A549 (cell line): ENCODE measurements around the gene SINHCAF. TPM values are rescaled to one million over a fixed set of nuclear protein-coding genes. Genes with fewer than 3 reads are reported as not detected.
A peak's percentile ranks its signal among the peaks of the same experiment; 100 is the strongest.

ENCODE experiments used
- ATAC-seq, 2 experiments: fragments of 200-7000 bp in 1 of 2; fragments of >200 bp in 1 of 2; cut with Nextera tagmentation in 1 of 2; cut with Tn5 transposase in 1 of 2; 3 replicates each; pipeline versions ENCODE4 v1.8.0 to v1.9.1; 2018 to 2020; ENCODE audit warnings: mild to moderate bottlenecking in 1 of 2, moderate library complexity in 1 of 2
- CTCF ChIA-PET: fragments of 300-600 bp; sonication (Branson Sonifier 250); formaldehyde crosslinking; extraction: SDS; loops from one replicate; lab custom pipeline; 2021; ENCODE audit warnings: antibody characterized with exemption, inconsistent platforms; lab: Yijun Ruan, JAX
- POLR2A ChIA-PET: fragments of 350-600 bp; formaldehyde crosslinking; extraction: SDS; loops from one replicate; lab custom pipeline; 2021; ENCODE audit warnings: antibody characterized with exemption, inconsistent platforms; lab: Yijun Ruan, JAX
- DNase-seq, 2 experiments: peaks; one replicate each; pipeline versions ENCODE4 v3.0.0 to v3.0.0-alpha.2; 2011 to 2016; ENCODE audit warnings: low read depth in 1 of 2, low spot score in 1 of 2
- FAIRE-seq: peaks from 2 replicates; lab custom pipeline; 2011; peaks lifted over from hg19 to GRCh38; lab: Jason Lieb, UNC
- H3K27ac ChIP-seq, 2 experiments: fragments of >200 bp; sonication (Bioruptor Twin); formaldehyde crosslinking; 3 replicates each; pipeline ENCODE4 v1.5.1; 2016 to 2017
- H3K4me1 ChIP-seq: fragments of >200 bp; sonication (Bioruptor Twin); formaldehyde crosslinking; 3 replicates; pipeline ENCODE4 v1.6.1; 2016
- H3K4me2 ChIP-seq: fragments of >200 bp; sonication (Bioruptor Twin); formaldehyde crosslinking; 3 replicates; pipeline ENCODE4 v1.6.1; 2016
- H3K4me3 ChIP-seq: fragments of >200 bp; sonication (Bioruptor Twin); formaldehyde crosslinking; 3 replicates; pipeline ENCODE4 v1.5.1; 2016
- H3K9me3 ChIP-seq: fragments of >200 bp; sonication (Bioruptor Twin); formaldehyde crosslinking; 3 replicates; pipeline ENCODE4 v1.6.1; 2016
- BHLHE40 ChIP-seq: IDR thresholded peaks from 2 replicates; pipeline ENCODE4 v1.6.1; 2012; ENCODE audit warnings: low read depth, low read length, inconsistent platforms
- EHF ChIP-seq: fragments of 250-450 bp; sonication (Bioruptor Pico); IDR thresholded peaks from 2 replicates; pipeline ENCODE4 v1.5.0; 2020; ENCODE audit warnings: mild to moderate bottlenecking
- EHMT2 ChIP-seq: fragments of 200-600 bp; sonication (generic); IDR thresholded peaks from 2 replicates; pipeline ENCODE4 v1.6.1; 2016; ENCODE audit warnings: antibody characterized with exemption, low read depth, mild to moderate bottlenecking, moderate library complexity
- EP300 ChIP-seq, 2 experiments: fragments of >200 bp; sonication (Bioruptor Twin); formaldehyde crosslinking; IDR thresholded peaks; 2 replicates in 1 of 2; 3 replicates in 1 of 2; pipeline ENCODE4 v1.6.1; 2016 to 2017
- ESRRA ChIP-seq: fragments of 150-350 bp; IDR thresholded peaks from 2 replicates; pipeline ENCODE4 v1.6.1; 2014; ENCODE audit warnings: mild to moderate bottlenecking, low read length, borderline replicate concordance
- FOSL2 ChIP-seq, 2 experiments: fragments of 450-650 bp in 1 of 2; fragments of >200 bp in 1 of 2; sonication (Bioruptor Twin) in 1 of 2; formaldehyde crosslinking; IDR thresholded peaks; 2 replicates each; pipeline versions ENCODE4 v1.5.0 to v1.6.1; 2016 to 2020; ENCODE audit warnings: mild to moderate bottlenecking in 1 of 2, moderate library complexity in 1 of 2
- HEYL ChIP-seq: fragments of 250-450 bp; sonication (Bioruptor Pico); IDR thresholded peaks from 2 replicates; pipeline ENCODE4 v1.8.0; 2021; ENCODE audit warnings: mild to moderate bottlenecking, moderate library complexity
- JUN ChIP-seq, 2 experiments: fragments of >200 bp; sonication (Bioruptor Twin); formaldehyde crosslinking; IDR thresholded peaks; 2 replicates in 1 of 2; 3 replicates in 1 of 2; pipeline ENCODE4 v1.6.1; 2016 to 2017
- KDM5A ChIP-seq: fragments of 200-600 bp; sonication (generic); IDR thresholded peaks from 2 replicates; pipeline ENCODE4 v1.6.1; 2016; ENCODE audit warnings: antibody characterized with exemption, mild to moderate bottlenecking
- NFE2L2 ChIP-seq: fragments of 150-350 bp; conservative IDR thresholded peaks from 2 replicates; pipeline ENCODE4 v1.6.1; 2014; ENCODE audit warnings: low read length
- POLR2A ChIP-seq: IDR thresholded peaks from 2 replicates; pipeline ENCODE4 v1.6.1; 2012; ENCODE audit warnings: mild to moderate bottlenecking, low read length
- POLR2AphosphoS2 ChIP-seq: conservative IDR thresholded peaks from 2 replicates; pipeline ENCODE4 v1.6.1; 2012; ENCODE audit warnings: low read length, improper control_type of control experiment, inconsistent platforms
- RNF2 ChIP-seq: fragments of 200-600 bp; sonication (generic); IDR thresholded peaks from 2 replicates; pipeline ENCODE4 v1.6.1; 2016; ENCODE audit warnings: low read depth, mild to moderate bottlenecking, antibody characterized with exemption, moderate library complexity, borderline replicate concordance
- ZFP36 ChIP-seq: fragments of 450-650 bp; IDR thresholded peaks from 2 replicates; pipeline ENCODE4 v1.6.1; 2014; ENCODE audit warnings: borderline replicate concordance; ENCODE audit not compliant: partially characterized antibody
- WGBS: methylation state at CpG from one replicate; pipeline ENCODE4 v1.1.6; 2017; ENCODE audit errors: missing lambda C conversion rate; 5-methylcytosine and 5-hydroxymethylcytosine counted together
- polyA plus RNA-seq, 4 experiments: library from polyadenylated mRNA; depleted of rRNA in 3 of 4; stranded (reverse); fragments of >200 nt; fragmentation: RNase III in 1 of 4; extraction: RNeasy Plus Mini Kit Qiagen cat#74134 plus additional on column Dnase treatment in 1 of 4; gene quantifications; 2 replicates in 3 of 4; 3 replicates in 1 of 4; pipeline ENCODE4 v1.2.3, GENCODE V29; 2011 to 2017
- TF ChIP-seq, protein P1 (sequence below): fragments of >200 bp; sonication (Bioruptor Twin); formaldehyde crosslinking; IDR thresholded peaks from 2 replicates; pipeline ENCODE4 v1.6.1; 2016
- TF ChIP-seq, protein P2 (sequence below): fragments of 200-600 bp; sonication (generic); IDR thresholded peaks from 2 replicates; pipeline ENCODE4 v1.6.1; 2016; ENCODE audit warnings: antibody characterized with exemption, mild to moderate bottlenecking, moderate library complexity
- TF ChIP-seq, protein P3 (sequence below): IDR thresholded peaks from 2 replicates; pipeline ENCODE4 v1.6.1; 2012
- TF ChIP-seq, protein P4 (sequence below): fragments of >200 bp; sonication (Bioruptor Twin); formaldehyde crosslinking; IDR thresholded peaks from 3 replicates; pipeline ENCODE4 v1.5.1; 2016

SINHCAF gene
- polyA plus RNA-seq, 2 of the 4 experiments (the other 2 are of a cell fraction): 38.8 to 106 TPM

DNA sequence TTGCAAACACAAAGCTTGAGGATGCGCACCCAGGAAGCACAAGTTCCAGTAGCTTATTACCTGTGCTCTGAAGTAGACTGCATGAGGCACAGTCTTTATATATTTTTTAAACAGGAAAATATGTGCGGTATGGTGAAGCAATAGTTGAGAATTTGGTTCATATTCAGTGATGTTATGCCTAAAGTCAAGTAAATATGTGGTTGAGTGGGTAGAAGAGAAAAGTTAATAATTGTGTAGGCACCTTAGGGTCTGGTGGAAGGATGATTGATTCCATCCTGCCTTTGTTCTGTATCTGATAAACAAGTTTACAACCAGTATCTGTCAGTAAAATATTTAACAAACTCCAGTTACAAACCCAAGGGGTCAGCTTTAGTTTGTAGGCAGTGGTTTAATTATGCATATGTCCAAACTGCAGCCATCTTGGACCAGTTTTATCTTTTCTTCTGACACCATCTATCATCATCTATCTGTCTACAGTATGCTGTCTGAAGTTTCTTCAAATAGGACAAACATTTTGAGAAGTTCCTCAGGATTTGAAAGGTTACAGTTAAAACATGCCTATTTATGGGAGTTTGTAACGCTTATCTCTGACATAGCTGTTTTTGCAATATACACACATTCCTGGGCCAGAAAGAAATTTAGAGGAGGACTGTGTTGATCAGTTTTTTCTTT is 10.8 kb downstream of the SINHCAF start:
- CTCF ChIA-PET: interaction anchor here (1.1 kb wide), 1 partner anchor 44 kb away, joined by 3 read pairs; no protein-coding TSS in a partner anchor
- H3K4me2 ChIP-seq: peak overlapping the region; percentile 90; the same call in 1 of the 3 replicates
- no peak for FAIRE-seq
- no peak overlapping the region for H3K27ac ChIP-seq
- peaks cover 50% of the 10 kb centered on the region for H3K4me1 ChIP-seq
- POLR2A ChIA-PET: no interaction called here
- H3K9me3 ChIP-seq: no peaks in the 10 kb centered on the region
- H3K4me3 ChIP-seq: no peak overlapping the region
- DNase-seq: no peak
- no peak for ATAC-seq
- TF ChIP-seq RNF2: no peak
- TF ChIP-seq EHF: no peak
- no peak for TF ChIP-seq POLR2AphosphoS2
- TF ChIP-seq, protein P1, sequence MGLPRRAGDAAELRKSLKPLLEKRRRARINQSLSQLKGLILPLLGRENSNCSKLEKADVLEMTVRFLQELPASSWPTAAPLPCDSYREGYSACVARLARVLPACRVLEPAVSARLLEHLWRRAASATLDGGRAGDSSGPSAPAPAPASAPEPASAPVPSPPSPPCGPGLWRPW: no peak
- TF ChIP-seq, protein P2, sequence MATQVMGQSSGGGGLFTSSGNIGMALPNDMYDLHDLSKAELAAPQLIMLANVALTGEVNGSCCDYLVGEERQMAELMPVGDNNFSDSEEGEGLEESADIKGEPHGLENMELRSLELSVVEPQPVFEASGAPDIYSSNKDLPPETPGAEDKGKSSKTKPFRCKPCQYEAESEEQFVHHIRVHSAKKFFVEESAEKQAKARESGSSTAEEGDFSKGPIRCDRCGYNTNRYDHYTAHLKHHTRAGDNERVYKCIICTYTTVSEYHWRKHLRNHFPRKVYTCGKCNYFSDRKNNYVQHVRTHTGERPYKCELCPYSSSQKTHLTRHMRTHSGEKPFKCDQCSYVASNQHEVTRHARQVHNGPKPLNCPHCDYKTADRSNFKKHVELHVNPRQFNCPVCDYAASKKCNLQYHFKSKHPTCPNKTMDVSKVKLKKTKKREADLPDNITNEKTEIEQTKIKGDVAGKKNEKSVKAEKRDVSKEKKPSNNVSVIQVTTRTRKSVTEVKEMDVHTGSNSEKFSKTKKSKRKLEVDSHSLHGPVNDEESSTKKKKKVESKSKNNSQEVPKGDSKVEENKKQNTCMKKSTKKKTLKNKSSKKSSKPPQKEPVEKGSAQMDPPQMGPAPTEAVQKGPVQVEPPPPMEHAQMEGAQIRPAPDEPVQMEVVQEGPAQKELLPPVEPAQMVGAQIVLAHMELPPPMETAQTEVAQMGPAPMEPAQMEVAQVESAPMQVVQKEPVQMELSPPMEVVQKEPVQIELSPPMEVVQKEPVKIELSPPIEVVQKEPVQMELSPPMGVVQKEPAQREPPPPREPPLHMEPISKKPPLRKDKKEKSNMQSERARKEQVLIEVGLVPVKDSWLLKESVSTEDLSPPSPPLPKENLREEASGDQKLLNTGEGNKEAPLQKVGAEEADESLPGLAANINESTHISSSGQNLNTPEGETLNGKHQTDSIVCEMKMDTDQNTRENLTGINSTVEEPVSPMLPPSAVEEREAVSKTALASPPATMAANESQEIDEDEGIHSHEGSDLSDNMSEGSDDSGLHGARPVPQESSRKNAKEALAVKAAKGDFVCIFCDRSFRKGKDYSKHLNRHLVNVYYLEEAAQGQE: no peak
- no peak for TF ChIP-seq EHMT2
- TF ChIP-seq, protein P3, sequence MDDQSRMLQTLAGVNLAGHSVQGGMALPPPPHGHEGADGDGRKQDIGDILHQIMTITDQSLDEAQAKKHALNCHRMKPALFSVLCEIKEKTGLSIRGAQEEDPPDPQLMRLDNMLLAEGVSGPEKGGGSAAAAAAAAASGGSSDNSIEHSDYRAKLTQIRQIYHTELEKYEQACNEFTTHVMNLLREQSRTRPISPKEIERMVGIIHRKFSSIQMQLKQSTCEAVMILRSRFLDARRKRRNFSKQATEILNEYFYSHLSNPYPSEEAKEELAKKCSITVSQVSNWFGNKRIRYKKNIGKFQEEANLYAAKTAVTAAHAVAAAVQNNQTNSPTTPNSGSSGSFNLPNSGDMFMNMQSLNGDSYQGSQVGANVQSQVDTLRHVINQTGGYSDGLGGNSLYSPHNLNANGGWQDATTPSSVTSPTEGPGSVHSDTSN: no peak
- TF ChIP-seq ESRRA: no peak
- WGBS: 89% methylated on average over 3 of the region's 3 CpGs

DNA sequence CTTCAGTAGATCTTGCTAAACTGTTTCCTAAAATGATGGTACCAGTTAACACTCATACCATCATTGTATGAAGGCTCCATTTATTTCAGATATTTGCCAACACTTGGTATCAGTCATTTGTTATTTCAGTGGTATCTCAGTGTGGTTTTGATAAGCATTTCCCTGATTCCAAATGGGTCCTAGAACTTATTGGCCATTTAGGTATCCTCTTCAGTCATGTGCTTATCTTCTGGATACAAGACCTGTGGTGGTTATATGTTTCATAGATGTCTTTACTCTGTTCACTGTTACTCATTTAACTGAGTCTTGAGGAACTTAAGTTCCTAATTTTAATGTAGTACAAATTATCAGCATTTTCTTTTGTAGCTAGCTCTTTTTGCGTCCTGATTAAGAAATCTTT is 13.5 kb downstream of the SINHCAF start:
- POLR2A ChIA-PET: no interaction called here
- DNase-seq (no peak), ATAC-seq (no peak), FAIRE-seq (no peak)
- Histone ChIP-seq H3K9me3 (no peaks in the 10 kb centered on the region), H3K4me3 (no peak overlapping the region), H3K4me2 (no peak overlapping the region), H3K27ac (no peak overlapping the region), H3K4me1 (peaks cover 40% of the 10 kb centered on the region)
- CTCF ChIA-PET: no interaction called here
- TF ChIP-seq BHLHE40: no peak
- no peak for TF ChIP-seq POLR2A
- no peak for TF ChIP-seq EHMT2
- TF ChIP-seq, protein P1: no peak
- WGBS: 96% methylated on average over 1 of the region's 1 CpG

DNA sequence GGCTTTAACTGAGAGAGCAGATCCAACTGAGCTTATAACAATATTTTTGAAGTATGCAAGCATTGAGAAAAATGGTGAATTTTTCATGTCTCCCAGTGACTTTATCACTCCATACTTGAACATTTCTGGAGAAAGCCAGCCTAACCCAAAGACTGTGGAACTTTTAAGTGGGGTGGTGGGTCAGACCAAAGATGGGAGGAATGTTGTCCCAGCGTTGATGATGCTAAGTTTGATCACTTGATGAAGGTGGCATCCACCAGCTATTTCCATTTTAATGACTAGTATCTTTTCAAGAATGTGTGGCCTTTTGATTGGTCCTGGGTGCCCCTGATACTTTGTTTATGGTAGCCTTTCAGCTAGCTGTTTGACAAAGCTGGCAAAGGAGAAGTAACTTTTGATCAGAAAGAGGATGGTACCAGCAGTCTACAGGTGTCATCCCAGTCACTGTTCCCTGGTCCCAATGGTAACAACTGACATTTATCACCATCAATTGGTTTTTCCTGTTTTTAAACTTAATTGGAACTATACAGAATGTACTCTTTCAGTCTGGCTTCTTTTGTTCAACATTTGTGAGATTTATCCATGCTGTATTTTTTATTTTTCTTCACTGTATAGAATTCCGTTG is 14.2 kb downstream of the SINHCAF start:
- WGBS: 100% methylated on average over 2 of the region's 2 CpGs
- DNase-seq (no peak), FAIRE-seq (no peak), ATAC-seq (no peak)
- ChIA-PET POLR2A (no interaction called here), CTCF (no interaction called here)
- Histone ChIP-seq H3K27ac (no peak overlapping the region), H3K4me1 (peaks cover 38% of the 10 kb centered on the region), H3K4me3 (no peak overlapping the region), H3K4me2 (no peak overlapping the region), H3K9me3 (no peaks in the 10 kb centered on the region)
- TF ChIP-seq EP300 (IDR thresholded peaks at IDR 0.05): 0 out of 5 replicates have a peak, but pooled peaks of 1 of the 2 experiments have one; percentile 18
- TF ChIP-seq KDM5A: no peak

DNA sequence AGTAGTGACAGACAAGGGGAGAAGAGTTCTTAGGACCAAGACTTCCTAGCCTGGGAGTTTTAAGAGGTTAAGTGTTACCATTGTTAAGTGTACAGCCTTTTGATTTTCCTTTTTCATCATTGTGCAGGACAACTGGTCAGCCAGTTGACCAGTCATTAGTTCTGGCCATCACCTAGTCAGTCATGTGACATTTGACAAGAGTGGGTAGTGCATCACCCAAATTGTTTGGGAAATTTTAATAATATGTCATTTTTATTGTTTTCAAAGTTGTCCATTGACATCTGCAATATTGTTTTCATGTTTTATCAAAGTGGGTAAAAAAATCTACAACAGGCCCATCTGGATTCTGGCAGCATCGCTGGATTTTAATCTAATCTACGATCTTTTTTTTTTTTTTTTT is 15.5 kb downstream of the SINHCAF start:
- ATAC-seq (no peak), DNase-seq (no peak), FAIRE-seq (no peak)
- no peak overlapping the region for H3K4me2 ChIP-seq
- ChIA-PET CTCF (no interaction called here), POLR2A (no interaction called here)
- H3K9me3 ChIP-seq: no peaks in the 10 kb centered on the region
- peaks cover 25% of the 10 kb centered on the region for H3K4me1 ChIP-seq
- H3K27ac ChIP-seq: no peak overlapping the region
- H3K4me3 ChIP-seq: no peak overlapping the region
- 90% methylated on average over 2 of the region's 2 CpGs for WGBS
- TF ChIP-seq HEYL (CRISPR knock-in tag) (no peak), NFE2L2 (no peak), ZFP36 (no peak), FOSL2 (IDR thresholded peaks at IDR 0.05) (no peak), FOSL2 (CRISPR knock-in tag; IDR thresholded peaks at IDR 0.05) (no peak), JUN (IDR thresholded peaks at IDR 0.05) (no peak), POLR2A (no peak), EHMT2 (no peak)
- TF ChIP-seq, protein P4, sequence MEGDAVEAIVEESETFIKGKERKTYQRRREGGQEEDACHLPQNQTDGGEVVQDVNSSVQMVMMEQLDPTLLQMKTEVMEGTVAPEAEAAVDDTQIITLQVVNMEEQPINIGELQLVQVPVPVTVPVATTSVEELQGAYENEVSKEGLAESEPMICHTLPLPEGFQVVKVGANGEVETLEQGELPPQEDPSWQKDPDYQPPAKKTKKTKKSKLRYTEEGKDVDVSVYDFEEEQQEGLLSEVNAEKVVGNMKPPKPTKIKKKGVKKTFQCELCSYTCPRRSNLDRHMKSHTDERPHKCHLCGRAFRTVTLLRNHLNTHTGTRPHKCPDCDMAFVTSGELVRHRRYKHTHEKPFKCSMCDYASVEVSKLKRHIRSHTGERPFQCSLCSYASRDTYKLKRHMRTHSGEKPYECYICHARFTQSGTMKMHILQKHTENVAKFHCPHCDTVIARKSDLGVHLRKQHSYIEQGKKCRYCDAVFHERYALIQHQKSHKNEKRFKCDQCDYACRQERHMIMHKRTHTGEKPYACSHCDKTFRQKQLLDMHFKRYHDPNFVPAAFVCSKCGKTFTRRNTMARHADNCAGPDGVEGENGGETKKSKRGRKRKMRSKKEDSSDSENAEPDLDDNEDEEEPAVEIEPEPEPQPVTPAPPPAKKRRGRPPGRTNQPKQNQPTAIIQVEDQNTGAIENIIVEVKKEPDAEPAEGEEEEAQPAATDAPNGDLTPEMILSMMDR: no peak
- TF ChIP-seq, protein P3: no peak
- TF ChIP-seq, protein P1: no peak
